GM12873 (cell line): ENCODE data around the gene PDE7B.

Experiments used
- TF ChIP-seq, protein P1 (sequence below): IDR thresholded peaks from 2 replicates; pipeline ENCODE4 v1.5.1; 2012; ENCODE audit warnings: low read depth, mild to moderate bottlenecking, moderate library complexity, low read length, control low read depth; ENCODE audit not compliant: insufficient read depth; ENCODE audit errors: missing control alignments

Gene PDE7B

DNA sequence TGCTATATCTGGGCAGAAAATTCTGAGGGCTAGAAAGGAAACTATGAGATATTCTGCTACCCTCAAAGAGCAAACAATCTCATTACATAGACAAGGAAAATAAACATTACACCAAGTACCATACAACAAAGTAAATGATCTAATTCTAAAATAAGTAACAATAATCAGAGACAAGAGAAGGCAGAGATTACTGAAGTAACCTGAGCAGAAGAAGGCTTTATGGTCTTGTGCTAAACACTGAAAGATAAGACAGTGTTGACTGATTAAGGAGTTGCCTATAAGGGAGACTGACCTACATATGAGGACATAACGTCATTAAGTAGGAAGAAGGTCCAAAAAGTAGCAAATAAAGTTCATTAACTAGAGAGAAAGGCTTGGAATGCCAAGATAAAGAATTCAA lies 264.4 kb downstream of the PDE7B start:
- TF ChIP-seq, protein P1, sequence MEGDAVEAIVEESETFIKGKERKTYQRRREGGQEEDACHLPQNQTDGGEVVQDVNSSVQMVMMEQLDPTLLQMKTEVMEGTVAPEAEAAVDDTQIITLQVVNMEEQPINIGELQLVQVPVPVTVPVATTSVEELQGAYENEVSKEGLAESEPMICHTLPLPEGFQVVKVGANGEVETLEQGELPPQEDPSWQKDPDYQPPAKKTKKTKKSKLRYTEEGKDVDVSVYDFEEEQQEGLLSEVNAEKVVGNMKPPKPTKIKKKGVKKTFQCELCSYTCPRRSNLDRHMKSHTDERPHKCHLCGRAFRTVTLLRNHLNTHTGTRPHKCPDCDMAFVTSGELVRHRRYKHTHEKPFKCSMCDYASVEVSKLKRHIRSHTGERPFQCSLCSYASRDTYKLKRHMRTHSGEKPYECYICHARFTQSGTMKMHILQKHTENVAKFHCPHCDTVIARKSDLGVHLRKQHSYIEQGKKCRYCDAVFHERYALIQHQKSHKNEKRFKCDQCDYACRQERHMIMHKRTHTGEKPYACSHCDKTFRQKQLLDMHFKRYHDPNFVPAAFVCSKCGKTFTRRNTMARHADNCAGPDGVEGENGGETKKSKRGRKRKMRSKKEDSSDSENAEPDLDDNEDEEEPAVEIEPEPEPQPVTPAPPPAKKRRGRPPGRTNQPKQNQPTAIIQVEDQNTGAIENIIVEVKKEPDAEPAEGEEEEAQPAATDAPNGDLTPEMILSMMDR, result no peak

DNA sequence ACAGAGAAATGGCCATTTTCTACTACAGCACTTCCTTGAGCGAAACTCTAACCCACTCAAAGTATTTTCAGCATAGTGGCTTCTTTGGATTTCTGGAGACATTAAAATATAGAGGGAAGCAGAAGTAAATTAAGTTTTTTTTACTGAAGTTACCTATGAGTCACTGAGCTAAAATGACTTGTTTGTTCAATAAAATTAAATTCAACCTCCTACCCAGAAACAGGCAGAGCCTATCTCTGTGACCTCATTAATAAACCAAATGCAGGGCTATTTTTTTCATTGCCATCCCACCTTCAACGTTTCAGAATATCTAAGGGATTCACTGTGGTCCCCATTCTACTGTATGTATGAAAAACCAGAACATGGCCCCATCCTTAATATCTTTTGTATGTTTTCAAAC lies 265.6 kb downstream of the PDE7B start:
- TF ChIP-seq, protein P1, result no peak

DNA sequence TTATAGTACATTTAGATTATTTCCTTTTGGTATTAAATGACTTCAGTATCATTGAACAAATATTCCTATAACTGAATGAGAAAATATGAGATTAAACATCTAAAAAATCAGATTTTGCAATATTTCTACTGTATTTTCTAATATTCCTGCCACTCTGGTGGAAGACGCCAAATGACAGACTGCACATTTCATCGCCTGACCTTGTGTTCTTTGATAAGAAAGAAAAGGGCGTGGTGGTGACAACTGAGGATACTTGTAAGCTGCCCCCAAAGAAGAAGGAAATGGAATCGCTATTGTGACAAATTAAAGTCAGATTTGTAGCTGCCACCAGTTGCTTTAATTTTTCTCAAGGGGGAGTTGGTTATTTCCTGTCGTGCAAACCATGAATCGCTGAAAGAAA lies 267.3 kb downstream of the PDE7B start:
- TF ChIP-seq, protein P1, result no peak

DNA sequence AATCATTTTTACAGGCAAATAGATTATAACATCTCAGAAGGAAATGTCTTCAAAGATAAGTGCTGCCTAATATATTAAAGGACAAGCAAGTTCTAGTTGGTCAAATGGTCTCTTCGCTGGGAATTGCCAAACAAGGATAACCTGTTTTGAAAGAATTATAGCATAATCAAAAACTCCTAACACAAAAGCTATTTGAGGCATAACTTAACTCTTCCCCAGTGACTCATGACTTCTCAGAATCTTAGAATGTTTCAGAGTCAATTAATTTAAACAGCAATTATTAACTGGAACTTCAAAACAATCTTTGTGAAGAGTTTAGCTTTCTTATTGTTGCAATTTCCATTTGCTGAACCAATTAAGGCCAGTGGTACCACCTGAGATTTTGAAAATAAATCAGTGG lies 272.0 kb downstream of the PDE7B start:
- TF ChIP-seq, protein P1, result no peak

DNA sequence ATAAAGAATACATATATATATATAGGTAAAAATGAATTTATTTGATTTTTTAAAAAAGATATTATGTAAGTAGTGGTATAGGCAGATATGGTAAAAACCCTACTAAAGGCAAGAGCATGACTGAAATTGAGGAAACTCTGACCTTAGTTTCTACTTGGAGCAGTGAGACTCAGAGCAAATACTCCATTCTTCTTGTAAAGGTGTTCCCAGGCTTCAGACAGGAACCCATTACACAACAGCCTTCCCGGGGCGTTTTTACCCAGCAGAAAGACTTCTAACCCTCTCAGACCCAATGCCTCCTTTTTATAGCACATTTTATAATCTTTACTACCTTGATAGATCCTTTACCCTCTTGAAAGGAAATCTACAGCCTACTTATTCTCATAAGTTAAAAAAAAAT lies 274.1 kb downstream of the PDE7B start:
- TF ChIP-seq, protein P1, result no peak

DNA sequence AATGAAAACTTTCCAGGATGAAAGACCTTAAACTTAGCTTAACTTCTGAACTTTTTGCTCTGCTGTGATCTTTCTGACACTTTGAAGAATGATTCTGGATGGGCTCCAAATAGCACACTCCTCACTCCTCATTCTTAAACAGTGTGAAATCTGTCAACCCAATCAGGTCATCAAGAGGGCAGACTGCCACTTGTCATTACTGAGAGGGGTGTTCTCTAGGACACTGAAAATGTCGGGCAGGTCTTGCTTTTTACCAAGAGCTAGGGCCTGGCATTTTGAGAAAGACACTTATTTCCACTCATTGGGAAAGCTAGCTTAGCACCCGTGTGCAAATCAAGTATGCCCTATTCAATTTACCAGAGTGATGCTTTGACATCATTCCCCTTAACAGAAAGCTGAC lies 276.4 kb downstream of the PDE7B start:
- TF ChIP-seq, protein P1, result no peak

DNA sequence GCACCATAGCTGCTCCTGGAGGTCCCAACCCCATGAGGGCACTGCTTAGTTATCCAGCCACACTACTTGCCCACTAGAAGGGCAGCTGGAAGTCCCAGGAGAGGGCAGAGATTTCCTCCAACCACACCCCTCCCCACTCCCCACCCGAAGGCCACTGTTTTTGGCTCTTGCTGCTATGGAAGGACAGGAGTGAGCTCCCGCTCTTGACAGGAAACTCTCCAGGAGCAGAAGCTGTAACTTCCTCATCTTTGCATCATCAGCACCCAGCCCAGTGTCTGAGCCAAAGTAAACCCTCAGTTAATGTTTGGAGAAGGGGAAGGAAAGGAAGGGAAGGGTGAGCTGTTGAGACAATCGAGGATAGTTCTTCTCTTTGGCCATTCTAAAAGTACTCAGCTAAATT lies 277.9 kb downstream of the PDE7B start:
- TF ChIP-seq, protein P1, result no peak

DNA sequence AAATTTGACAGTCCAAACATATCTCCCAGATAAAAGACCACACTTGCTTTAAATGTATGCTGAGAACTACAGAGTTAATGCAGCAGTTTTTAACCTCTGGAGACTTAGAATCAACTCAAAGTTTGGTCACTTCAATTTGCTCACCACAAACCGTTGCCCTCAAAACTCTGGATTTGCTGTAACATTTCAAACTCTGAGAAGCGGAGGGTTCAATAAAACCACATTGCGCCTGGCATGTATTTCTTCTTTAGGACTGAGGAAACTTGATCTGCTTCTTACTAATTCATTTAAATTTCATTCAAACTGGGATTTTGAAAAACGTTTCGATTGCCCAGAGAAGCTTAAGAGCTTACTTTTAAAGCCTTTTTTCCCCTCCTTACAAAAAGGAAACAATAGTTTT lies 282.8 kb downstream of the PDE7B start:
- TF ChIP-seq, protein P1, result no peak
